H9 (cell line): Measurements from ENCODE around the gene FSIP1. TPM values are rescaled to one million over a fixed set of nuclear protein-coding genes. Genes with fewer than 3 reads are reported as not detected.

Experiments
- DNase-seq: peaks from one replicate; pipeline ENCODE4 v3.0.0-alpha.2; 2017
- H2AFZ ChIP-seq: one replicate; pipeline ENCODE4 v1.6.1; 2013; ENCODE audit warnings: mild to moderate bottlenecking, low read length, control low read depth, moderate library complexity
- H2AK5ac ChIP-seq: 2 replicates; pipeline ENCODE4 v1.6.1; 2013; ENCODE audit warnings: low read length, control low read depth, mixed read lengths; ENCODE audit not compliant: insufficient read length
- H2BK120ac ChIP-seq: one replicate; pipeline ENCODE4 v1.6.1; 2013; ENCODE audit warnings: low read depth, mild to moderate bottlenecking, low read length, control low read depth, inconsistent platforms; ENCODE audit not compliant: poor library complexity, severe bottlenecking
- H2BK12ac ChIP-seq: 2 replicates; pipeline ENCODE4 v1.6.1; 2013; ENCODE audit warnings: low read length, control low read depth, mixed read lengths, low read depth; ENCODE audit not compliant: insufficient read length
- H2BK15ac ChIP-seq: 2 replicates; pipeline ENCODE4 v1.6.1; 2013; ENCODE audit warnings: low read depth, low read length, control low read depth
- H2BK20ac ChIP-seq: one replicate; pipeline ENCODE4 v1.6.1; 2013; ENCODE audit warnings: low read depth, mild to moderate bottlenecking, low read length, control low read depth, inconsistent platforms; ENCODE audit not compliant: poor library complexity, severe bottlenecking
- H2BK5ac ChIP-seq: 2 replicates; pipeline ENCODE4 v1.6.1; 2013; ENCODE audit warnings: low read length, control low read depth, mixed read lengths; ENCODE audit not compliant: insufficient read length
- H3K14ac ChIP-seq: 2 replicates; pipeline ENCODE4 v1.6.1; 2013; ENCODE audit warnings: low read length, control low read depth; ENCODE audit not compliant: insufficient read depth
- H3K18ac ChIP-seq: 2 replicates; pipeline ENCODE4 v1.6.1; 2013; ENCODE audit warnings: low read depth, mild to moderate bottlenecking, mixed read lengths, low read length, control low read depth; ENCODE audit not compliant: insufficient read length
- H3K23ac ChIP-seq: 2 replicates; pipeline ENCODE4 v1.6.1; 2013; ENCODE audit warnings: low read length, control low read depth, mixed read lengths, low read depth; ENCODE audit not compliant: insufficient read length
- H3K23me2 ChIP-seq: 2 replicates; pipeline ENCODE4 v1.6.1; 2013; ENCODE audit warnings: low read depth, mild to moderate bottlenecking, mixed read lengths, low read length, control low read depth; ENCODE audit not compliant: insufficient read length, poor library complexity, severe bottlenecking
- H3K27ac ChIP-seq: 2 replicates; pipeline ENCODE4 v1.5.1; 2013; ENCODE audit warnings: low read length, control low read depth, mixed read lengths, low read depth; ENCODE audit not compliant: insufficient read length
- H3K27me3 ChIP-seq: 2 replicates; pipeline ENCODE4 v1.6.1; 2013; ENCODE audit warnings: low read length, control low read depth, inconsistent platforms; ENCODE audit not compliant: insufficient read depth
- H3K4ac ChIP-seq: 2 replicates; pipeline ENCODE4 v1.6.1; 2013; ENCODE audit warnings: low read depth, mild to moderate bottlenecking, control low read depth, inconsistent platforms, low read length, moderate library complexity
- H3K4me1 ChIP-seq: 2 replicates; pipeline ENCODE4 v1.6.1; 2013; ENCODE audit warnings: low read length, control low read depth, inconsistent platforms; ENCODE audit not compliant: insufficient read depth
- H3K4me2 ChIP-seq: 2 replicates; pipeline ENCODE4 v1.6.1; 2013; ENCODE audit warnings: low read length, control low read depth, mixed read lengths; ENCODE audit not compliant: insufficient read length, insufficient read depth
- H3K56ac ChIP-seq: 2 replicates; pipeline ENCODE4 v1.6.1; 2013; ENCODE audit warnings: low read depth, mild to moderate bottlenecking, mixed read lengths, low read length, control low read depth; ENCODE audit not compliant: insufficient read length
- H3K79me1 ChIP-seq: 2 replicates; pipeline ENCODE4 v1.6.1; 2013; ENCODE audit warnings: low read depth, mild to moderate bottlenecking, moderate library complexity, low read length, control low read depth, inconsistent platforms; ENCODE audit not compliant: insufficient read depth, poor library complexity, severe bottlenecking
- H3K79me2 ChIP-seq: 2 replicates; pipeline ENCODE4 v1.6.1; 2013; ENCODE audit warnings: low read length, control low read depth, inconsistent platforms; ENCODE audit not compliant: insufficient read depth
- H3K9ac ChIP-seq: 2 replicates; pipeline ENCODE4 v1.6.1; 2013; ENCODE audit warnings: low read length, control low read depth, mixed read lengths; ENCODE audit not compliant: insufficient read length; ENCODE audit errors: extremely low read depth
- H3K9me3 ChIP-seq: one replicate; pipeline ENCODE4 v1.6.1; 2013; ENCODE audit warnings: low read depth, low read length, inconsistent platforms; ENCODE audit not compliant: control insufficient read depth
- H3T11ph ChIP-seq: one replicate; pipeline ENCODE4 v1.6.1; 2013; ENCODE audit warnings: mild to moderate bottlenecking, low read length, control low read depth, inconsistent platforms
- H4K20me1 ChIP-seq: one replicate; pipeline ENCODE4 v1.6.1; 2013; ENCODE audit not compliant: control insufficient read depth, insufficient read length, insufficient read depth
- H4K5ac ChIP-seq: 2 replicates; pipeline ENCODE4 v1.6.1; 2013; ENCODE audit warnings: low read depth, mild to moderate bottlenecking, mixed read lengths, low read length, control low read depth; ENCODE audit not compliant: insufficient read length
- H4K8ac ChIP-seq: replicated peaks from 2 replicates; pipeline ENCODE4 v1.6.1; 2013; ENCODE audit warnings: low read length, control low read depth, mixed read lengths, low read depth; ENCODE audit not compliant: insufficient read length
- H4K91ac ChIP-seq: 2 replicates; pipeline ENCODE4 v1.6.1; 2013; ENCODE audit warnings: low read depth, mild to moderate bottlenecking, moderate library complexity, mixed read lengths, low read length, control low read depth; ENCODE audit not compliant: insufficient read length
- H3K27ac Mint-ChIP-seq, 3 experiments: 2 replicates in 2 of 3; 3 replicates in 1 of 3; pipeline ENCODE4 v1.8.0; 2020 to 2021; ENCODE audit warnings: mixed read lengths in 3 of 3, mild to moderate bottlenecking in 1 of 3, moderate library complexity in 1 of 3
- H3K27me3 Mint-ChIP-seq: 2 replicates; pipeline ENCODE4 v1.8.0; 2021; ENCODE audit warnings: low read depth, mild to moderate bottlenecking, moderate library complexity, mixed read lengths
- H3K36me3 Mint-ChIP-seq, 3 experiments: 2 replicates in 2 of 3; 3 replicates in 1 of 3; pipeline ENCODE4 v1.8.0; 2020 to 2021; ENCODE audit warnings: low read depth in 3 of 3, mixed read lengths in 3 of 3; ENCODE audit not compliant: insufficient read depth in 1 of 3
- H3K4me1 Mint-ChIP-seq, 2 experiments: 2 replicates each; pipeline ENCODE4 v1.8.0; 2020; ENCODE audit warnings: mixed read lengths in 2 of 2
- H3K4me3 Mint-ChIP-seq, 2 experiments: 2 replicates in 1 of 2; 3 replicates in 1 of 2; pipeline ENCODE4 v1.8.0; 2020 to 2021; ENCODE audit warnings: mild to moderate bottlenecking in 2 of 2, mixed read lengths in 2 of 2, moderate library complexity in 1 of 2
- H3K9me3 Mint-ChIP-seq, 2 experiments: 2 replicates in 1 of 2; 3 replicates in 1 of 2; pipeline ENCODE4 v1.8.0; 2020; ENCODE audit warnings: mild to moderate bottlenecking in 2 of 2, mixed read lengths in 2 of 2, moderate library complexity in 1 of 2
- WGBS: extraction: QIAGEN DNeasy Blood & Tissue Kit; methylation state at CpG from one replicate; pipeline ENCODE4 v1.1.7; 2013; ENCODE audit warnings: missing lambda C conversion rate, low lambda C conversion rate, mixed read lengths; ENCODE audit not compliant: insufficient read length; ENCODE audit errors: extremely low coverage; 5-methylcytosine and 5-hydroxymethylcytosine counted together
- total RNA-seq: library from RNA; stranded (reverse); gene quantifications from 2 replicates; pipeline ENCODE4 v1.2.1, GENCODE V29; 2021
- TF ChIP-seq, protein P1 (sequence below): fragments of 200-600 bp; sonication (generic); conservative IDR thresholded peaks from 3 replicates; pipeline ENCODE4 v1.8.0; 2021; ENCODE audit warnings: antibody characterized with exemption, mild to moderate bottlenecking

The FSIP1 gene
- total RNA-seq, 1 experiment from 2014 or later, result 0.96 TPM

DNA sequence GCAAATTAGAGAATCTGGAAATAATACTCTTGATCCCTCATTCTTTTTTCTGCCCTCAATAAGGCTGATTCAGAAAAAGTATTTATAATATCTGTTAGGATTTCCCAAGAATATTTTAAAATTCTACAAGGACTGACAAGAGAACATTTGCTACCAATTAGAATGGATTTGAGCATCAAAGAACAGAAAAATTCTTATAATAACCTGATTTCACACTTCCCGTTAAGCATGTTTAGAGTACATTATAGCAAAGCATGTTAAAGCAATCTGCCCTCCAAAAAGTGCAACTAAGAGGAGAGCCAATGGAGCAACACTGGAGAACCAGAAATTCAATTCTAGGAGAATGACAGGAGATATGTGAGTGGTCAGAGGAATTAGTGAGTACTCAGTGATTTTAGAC is 144.6 kb downstream of the FSIP1 start:
- H3K14ac ChIP-seq, result no peak overlapping the region

More for the DNA sequence above, 144.6 kb downstream of the FSIP1 start:
- no peaks in the 10 kb centered on the region for H3K79me1 ChIP-seq
- no peak overlapping the region for H3K9ac ChIP-seq
- no peak overlapping the region for H2AFZ ChIP-seq
- H2BK12ac ChIP-seq, result no peak overlapping the region
- no peaks in the 10 kb centered on the region for H3K79me2 ChIP-seq
- H4K8ac ChIP-seq, result no peak overlapping the region
- H3K4me2 ChIP-seq, result no peak overlapping the region
- H3K4ac ChIP-seq, result no peak overlapping the region
- WGBS, result no CpG with 5 or more reads among the region's 1 CpG
- Mint-ChIP-seq H3K27me3 (no peaks in the 10 kb centered on the region), H3K36me3 (no peaks in the 10 kb centered on the region), H3K4me3 (no peak overlapping the region), H3K9me3 (no peaks in the 10 kb centered on the region), H3K4me1 (peaks cover 9 to 25% of the 10 kb centered on the region in 2 experiments), H3K27ac (no peak overlapping the region)
- TF ChIP-seq, protein P1, sequence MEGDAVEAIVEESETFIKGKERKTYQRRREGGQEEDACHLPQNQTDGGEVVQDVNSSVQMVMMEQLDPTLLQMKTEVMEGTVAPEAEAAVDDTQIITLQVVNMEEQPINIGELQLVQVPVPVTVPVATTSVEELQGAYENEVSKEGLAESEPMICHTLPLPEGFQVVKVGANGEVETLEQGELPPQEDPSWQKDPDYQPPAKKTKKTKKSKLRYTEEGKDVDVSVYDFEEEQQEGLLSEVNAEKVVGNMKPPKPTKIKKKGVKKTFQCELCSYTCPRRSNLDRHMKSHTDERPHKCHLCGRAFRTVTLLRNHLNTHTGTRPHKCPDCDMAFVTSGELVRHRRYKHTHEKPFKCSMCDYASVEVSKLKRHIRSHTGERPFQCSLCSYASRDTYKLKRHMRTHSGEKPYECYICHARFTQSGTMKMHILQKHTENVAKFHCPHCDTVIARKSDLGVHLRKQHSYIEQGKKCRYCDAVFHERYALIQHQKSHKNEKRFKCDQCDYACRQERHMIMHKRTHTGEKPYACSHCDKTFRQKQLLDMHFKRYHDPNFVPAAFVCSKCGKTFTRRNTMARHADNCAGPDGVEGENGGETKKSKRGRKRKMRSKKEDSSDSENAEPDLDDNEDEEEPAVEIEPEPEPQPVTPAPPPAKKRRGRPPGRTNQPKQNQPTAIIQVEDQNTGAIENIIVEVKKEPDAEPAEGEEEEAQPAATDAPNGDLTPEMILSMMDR, result no peak
- H2AK5ac ChIP-seq, result no peak overlapping the region
- H2BK15ac ChIP-seq, result no peak overlapping the region
- H3K18ac ChIP-seq, result no peak overlapping the region
- DNase-seq, result no peak
- no peak overlapping the region for H4K91ac ChIP-seq
- H3K27ac ChIP-seq, result no peak overlapping the region
- no peak overlapping the region for H4K5ac ChIP-seq
- H3T11ph ChIP-seq, result no peak overlapping the region
- no peak overlapping the region for H3K56ac ChIP-seq
- H3K4me1 ChIP-seq, result no peaks in the 10 kb centered on the region
- H4K20me1 ChIP-seq, result no peaks in the 10 kb centered on the region
- no peak overlapping the region for H2BK20ac ChIP-seq
- H3K9me3 ChIP-seq, result no peaks in the 10 kb centered on the region
- H2BK5ac ChIP-seq, result no peak overlapping the region
- H3K23me2 ChIP-seq, result no peaks in the 10 kb centered on the region
- H3K27me3 ChIP-seq, result no peaks in the 10 kb centered on the region
- H2BK120ac ChIP-seq, result no peak overlapping the region
- no peak overlapping the region for H3K23ac ChIP-seq
